HG02623 (cell line): ENCODE results near the gene DENND5B.
"Not testable (repeated sequence)": the region's sequence is repeated elsewhere in the genome, so short reads cannot be mapped to it uniquely, and the experiment has no call there.

ENCODE experiments used
- ATAC-seq: cut with Tn5 transposase; IDR thresholded peaks from one replicate; pipeline ENCODE4 v1.9.1; 2021; ENCODE audit warnings: moderate library complexity; ENCODE audit not compliant: unreplicated experiment

Gene DENND5B

GRCh38 chr12:31594681-31595080 lies 3.7 kb upstream of the DENND5B start:
- no peak for ATAC-seq

GRCh38 chr12:31591380-31591901 lies 505 bp upstream of the DENND5B start:
- ATAC-seq, result peak; percentile 19

- ATAC-seq, result peak; percentile 30
These were observed 863 bp downstream of the DENND5B start for GRCh38 chr12:31589904-31590641.

- ATAC-seq, result no peak
These were observed 1.4 kb downstream of the DENND5B start for GRCh38 chr12:31589598-31589903.

GRCh38 chr12:31588976-31589375 lies 2.0 kb downstream of the DENND5B start:
- ATAC-seq, result no peak

- peak; percentile 24 for ATAC-seq
These were observed 4.2 kb downstream of the DENND5B start for GRCh38 chr12:31586728-31587127.

- ATAC-seq, result no peak
These were observed 5.0 kb downstream of the DENND5B start for GRCh38 chr12:31585895-31586294.

- ATAC-seq, result no peak
These were observed 5.7 kb downstream of the DENND5B start for GRCh38 chr12:31585271-31585670.

GRCh38 chr12:31584782-31585181 lies 6.2 kb downstream of the DENND5B start:
- no peak for ATAC-seq

- no peak for ATAC-seq
These were observed 7.1 kb downstream of the DENND5B start for GRCh38 chr12:31583878-31584277.

- ATAC-seq, result no peak
These were observed 8.8 kb downstream of the DENND5B start for GRCh38 chr12:31582155-31582554.

GRCh38 chr12:31578632-31579031 lies 12.3 kb downstream of the DENND5B start:
- no peak for ATAC-seq

- ATAC-seq, result no peak
These were observed 15.9 kb downstream of the DENND5B start for GRCh38 chr12:31574803-31575575.

- ATAC-seq, result not testable (repeated sequence)
These were observed 16.6 kb downstream of the DENND5B start for GRCh38 chr12:31574367-31574766.

- ATAC-seq, result no peak
These were observed 17.9 kb downstream of the DENND5B start for GRCh38 chr12:31572900-31573600.

GRCh38 chr12:31570880-31571279 lies 20.1 kb downstream of the DENND5B start:
- ATAC-seq, result no peak

GRCh38 chr12:31569517-31569916 lies 21.4 kb downstream of the DENND5B start:
- ATAC-seq, result not testable (repeated sequence)

- no peak for ATAC-seq
These were observed 22.4 kb downstream of the DENND5B start for GRCh38 chr12:31568498-31568897.

GRCh38 chr12:31567029-31567428 lies 23.9 kb downstream of the DENND5B start:
- no peak for ATAC-seq

- ATAC-seq, result no peak
These were observed 24.4 kb downstream of the DENND5B start for GRCh38 chr12:31566547-31566946.

- no peak for ATAC-seq
These were observed 28.2 kb downstream of the DENND5B start for GRCh38 chr12:31562594-31563328.
